Muscle of arm (tissue), 12 donors: Measurements from ENCODE around the gene MPDU1. TPM values are rescaled to one million over a fixed set of nuclear protein-coding genes. Genes with fewer than 3 reads are reported as not detected.
"Not testable (repeated sequence)": the region's sequence is repeated elsewhere in the genome, so short reads cannot be mapped to it uniquely, and the experiment has no call there.

Experiments used
- DNase-seq: peaks from one replicate; pipeline ENCODE4 v3.0.0-alpha.2; 2013
- polyA plus RNA-seq, 12 donors: library from polyadenylated mRNA; unstranded; fragments of 120-200 nt; gene quantifications; one replicate each; pipeline ENCODE4 v1.2.1, GENCODE V29; 2013; ENCODE audit not compliant: insufficient read length in 12 of 12

The MPDU1 gene
- polyA plus RNA-seq, 12 donors: 26.7 to 60.9 (median 46.7) TPM; not detected in 1

GRCh38 chr17:7579001-7579833 lies 4.4 kb upstream of the MPDU1 start, which contains the start of gene CD68:
Gene CD68 (plus strand): TSS chr17:7579638. CDS start chr17:7579678, 40 bp downstream.
- no peak for DNase-seq

GRCh38 chr17:7579834-7580603 lies 3.6 kb upstream of the MPDU1 start:
- no peak for DNase-seq

- DNase-seq: no peak
These were observed 2.8 kb upstream of the MPDU1 start for GRCh38 chr17:7580604-7581575.

- DNase-seq: no peak
These were observed 1.0 kb upstream of the MPDU1 start for GRCh38 chr17:7582396-7583252.

DNA sequence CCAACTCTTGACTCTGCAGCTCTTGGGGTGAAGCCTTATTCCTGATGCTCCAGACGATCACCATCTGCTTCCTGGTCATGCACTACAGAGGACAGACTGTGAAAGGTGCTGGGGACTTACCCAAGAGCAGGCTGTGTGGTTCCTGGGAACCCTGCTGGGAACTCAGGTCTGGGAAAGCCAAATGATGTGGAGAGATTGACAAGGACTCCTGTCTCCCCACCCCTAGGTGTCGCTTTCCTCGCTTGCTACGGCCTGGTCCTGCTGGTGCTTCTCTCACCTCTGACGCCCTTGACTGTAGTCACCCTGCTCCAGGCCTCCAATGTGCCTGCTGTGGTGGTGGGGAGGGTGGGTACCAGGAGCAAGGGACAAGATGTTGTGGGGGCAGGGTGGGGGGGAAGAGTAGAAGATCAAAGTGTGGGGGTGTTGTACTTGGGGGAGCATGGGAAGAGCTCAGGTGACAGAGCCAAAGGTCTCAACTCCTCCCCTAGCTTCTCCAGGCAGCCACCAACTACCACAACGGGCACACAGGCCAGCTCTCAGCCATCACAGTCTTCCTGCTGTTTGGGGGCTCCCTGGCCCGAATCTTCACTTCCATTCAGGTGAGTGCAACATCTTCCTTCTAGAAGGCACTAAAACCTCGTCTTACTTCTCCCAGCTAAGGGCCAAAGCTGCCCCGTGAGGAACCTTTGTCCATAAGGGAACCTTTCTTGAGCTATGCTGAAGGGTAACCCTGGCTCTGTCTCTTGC lies 3.2 kb downstream of the MPDU1 start:
- no peak for DNase-seq

DNA sequence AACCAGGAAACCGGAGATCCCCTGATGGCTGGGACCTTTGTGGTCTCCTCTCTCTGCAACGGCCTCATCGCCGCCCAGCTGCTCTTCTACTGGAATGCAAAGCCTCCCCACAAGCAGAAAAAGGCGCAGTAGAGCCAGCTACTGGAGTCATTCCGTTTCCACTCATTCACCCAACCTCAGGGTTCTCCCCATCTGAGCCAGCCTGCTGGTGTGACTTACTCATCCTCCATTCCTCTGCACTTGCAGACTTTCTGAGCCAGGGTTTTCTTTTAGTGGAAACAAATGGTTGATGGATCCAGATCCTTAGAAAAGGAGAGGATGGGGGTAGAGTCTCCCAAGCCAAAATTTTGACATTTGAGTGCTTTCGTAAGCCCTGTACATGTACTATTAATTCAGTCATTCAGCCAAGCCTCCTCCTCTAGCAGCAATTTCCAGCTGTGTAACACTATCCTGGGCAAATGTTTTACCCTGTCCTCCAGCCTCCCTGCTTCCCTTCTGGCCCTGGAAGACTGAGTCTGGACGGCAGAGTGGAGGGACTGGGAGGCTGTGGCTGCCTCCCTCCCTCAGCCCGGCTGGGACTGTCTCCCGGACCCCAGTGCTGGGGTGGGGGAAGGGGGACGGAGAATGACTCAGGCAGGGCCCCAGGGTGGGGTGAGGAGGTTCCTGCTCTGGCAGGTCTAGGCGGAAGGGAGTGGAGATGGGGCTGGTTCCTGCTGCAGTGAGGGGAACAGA lies 3.9 kb downstream of the MPDU1 start:
- DNase-seq: no peak

DNA sequence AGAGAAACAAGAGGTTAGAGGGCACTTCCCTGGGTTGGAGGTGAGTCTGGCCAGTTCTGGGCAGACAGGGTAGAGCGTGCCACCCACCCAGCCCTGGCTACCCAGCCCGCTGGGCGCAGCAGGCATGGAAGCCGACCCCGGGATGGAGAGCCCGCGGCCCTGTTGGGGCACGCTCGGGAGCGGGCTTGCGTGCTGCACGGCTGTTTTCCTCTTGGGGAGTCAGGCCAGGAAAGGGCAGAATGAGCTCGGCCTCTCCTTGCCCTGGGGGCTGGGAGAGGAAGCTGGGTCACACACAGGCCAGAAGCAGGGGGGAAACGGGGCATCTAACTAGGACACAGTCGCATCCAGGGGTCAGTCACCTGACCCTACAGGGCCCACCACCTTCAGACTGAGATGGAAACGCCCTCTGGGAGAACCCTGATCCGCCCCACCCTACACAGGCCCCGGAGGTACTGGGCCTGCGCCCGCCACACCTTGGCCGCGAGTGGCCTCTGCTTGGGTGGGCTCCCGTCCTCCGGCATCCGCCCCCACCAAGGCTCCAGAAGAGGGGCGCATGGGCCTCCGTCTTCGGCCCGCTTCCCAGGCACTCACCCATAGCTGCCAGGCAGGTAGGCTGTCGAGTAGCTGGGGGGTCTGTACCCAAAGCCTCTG lies 5.0 kb downstream of the MPDU1 start:
- DNase-seq: no peak

GRCh38 chr17:7589204-7589868 lies 5.7 kb downstream of the MPDU1 start:
- DNase-seq: peak; percentile 91

DNA sequence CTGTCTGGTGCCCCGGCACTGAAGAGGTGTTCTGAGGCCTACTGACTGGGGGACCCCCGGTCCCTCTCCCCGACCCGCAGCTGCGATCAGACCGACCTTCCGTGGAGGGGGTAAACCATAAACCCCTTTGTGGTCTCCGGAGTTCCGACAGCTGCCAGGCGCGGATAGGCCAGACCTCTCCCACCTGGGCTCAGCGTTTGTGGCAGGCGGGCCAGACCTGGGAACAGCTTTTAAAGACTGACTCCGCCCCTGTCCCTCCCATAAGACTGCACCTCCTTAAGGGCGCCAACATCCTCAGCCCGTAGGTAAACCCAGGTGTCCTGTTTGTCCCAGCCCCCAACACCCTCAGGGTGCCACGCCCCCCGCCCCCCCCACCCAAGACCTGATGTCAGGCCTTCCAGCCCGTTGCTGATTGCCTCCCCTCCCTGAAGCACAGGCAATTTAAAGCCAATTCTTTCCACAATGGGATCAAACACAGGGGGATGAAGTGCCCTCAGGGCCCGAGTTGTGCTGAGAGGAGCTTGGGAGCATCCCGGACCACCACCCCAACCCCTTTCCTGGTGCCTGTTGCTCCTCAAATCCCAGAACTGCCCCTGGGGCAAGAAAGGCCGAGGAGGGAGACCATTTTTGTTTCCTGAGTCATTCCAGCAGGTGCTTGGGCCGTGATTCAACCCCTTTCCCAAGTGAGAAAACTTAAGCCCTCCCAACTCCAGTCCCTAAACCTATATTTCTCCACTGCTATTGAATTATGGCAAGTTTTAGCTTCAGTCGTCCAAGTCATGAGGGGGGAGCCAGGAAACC lies 6.4 kb downstream of the MPDU1 start, which contains the start of gene SOX15:
Gene SOX15 (minus strand): TSS at position 204 of the 801 bp plus-strand sequence. CDS start 418 bp downstream, outside the sequence.
- no peak for DNase-seq

GRCh38 chr17:7590743-7591142 lies 7.1 kb downstream of the MPDU1 start:
- DNase-seq: no peak

- DNase-seq: no peak
These were observed 7.9 kb downstream of the MPDU1 start for GRCh38 chr17:7591596-7591995.

GRCh38 chr17:7592422-7593021 lies 8.9 kb downstream of the MPDU1 start:
- no peak for DNase-seq

GRCh38 chr17:7593296-7593695 lies 9.6 kb downstream of the MPDU1 start:
- no peak for DNase-seq

GRCh38 chr17:7597561-7597960 lies 13.9 kb downstream of the MPDU1 start:
- not testable (repeated sequence) for DNase-seq

GRCh38 chr17:7606280-7606679 lies 22.6 kb downstream of the MPDU1 start:
- no peak for DNase-seq

GRCh38 chr17:7610641-7611040 lies 27.0 kb downstream of the MPDU1 start:
- no peak for DNase-seq
